Stimulated activated CD8-positive, alpha-beta memory T cell treated with anti-CD3 and anti-CD28 coated beads, Interleukin-7, amount 100 ng/mL, for 48 hours (primary cell): Measurements from ENCODE around the gene AGK.
A peak's percentile ranks its signal among the peaks of the same experiment; 100 is the strongest.

Experiments used
- DNase-seq, 2 donors: peaks; one replicate each; pipeline ENCODE4 v3.0.0-alpha.2; 2020; ENCODE audit warnings: low read depth in 1 of 2; ENCODE audit errors: extremely low read depth in 1 of 2

Gene AGK, protein sequence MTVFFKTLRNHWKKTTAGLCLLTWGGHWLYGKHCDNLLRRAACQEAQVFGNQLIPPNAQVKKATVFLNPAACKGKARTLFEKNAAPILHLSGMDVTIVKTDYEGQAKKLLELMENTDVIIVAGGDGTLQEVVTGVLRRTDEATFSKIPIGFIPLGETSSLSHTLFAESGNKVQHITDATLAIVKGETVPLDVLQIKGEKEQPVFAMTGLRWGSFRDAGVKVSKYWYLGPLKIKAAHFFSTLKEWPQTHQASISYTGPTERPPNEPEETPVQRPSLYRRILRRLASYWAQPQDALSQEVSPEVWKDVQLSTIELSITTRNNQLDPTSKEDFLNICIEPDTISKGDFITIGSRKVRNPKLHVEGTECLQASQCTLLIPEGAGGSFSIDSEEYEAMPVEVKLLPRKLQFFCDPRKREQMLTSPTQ

DNA sequence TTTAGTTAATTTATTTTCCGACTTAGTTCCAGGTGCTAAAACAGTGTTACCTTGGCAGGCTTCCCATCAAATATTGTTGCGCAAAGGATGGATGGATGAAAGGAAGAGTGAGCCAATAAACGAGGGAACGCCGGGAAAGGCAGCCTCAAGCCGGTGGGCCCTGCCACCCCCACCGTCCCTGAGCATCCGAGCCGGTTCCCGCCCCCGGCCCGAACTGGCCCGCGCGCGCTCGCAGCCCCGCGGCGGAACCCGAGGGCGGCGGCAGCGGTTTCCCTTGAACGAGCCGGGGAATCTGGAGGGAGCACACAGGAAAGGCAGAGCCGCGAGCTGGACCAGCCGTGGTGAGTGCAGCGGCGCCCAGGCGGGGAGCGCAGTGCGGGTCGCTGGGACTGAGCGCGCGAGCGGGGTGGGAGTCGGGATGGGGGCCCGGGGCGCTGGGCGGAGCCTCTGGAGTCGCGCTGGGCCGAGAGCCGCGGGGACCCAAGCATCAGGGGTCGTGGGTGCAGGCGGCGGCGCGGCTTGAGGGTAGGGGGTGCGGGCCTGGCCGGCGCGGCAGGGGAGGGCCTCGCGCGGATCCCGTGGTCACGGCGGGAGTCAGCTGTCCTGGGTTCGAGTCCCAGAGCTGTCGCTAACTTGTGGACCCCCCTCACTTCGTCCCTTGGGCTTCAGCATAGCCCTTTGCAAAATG lies at the start of gene AGK:
TSS of gene AGK (plus strand) at position 317 of the 688 bp plus-strand sequence. CDS start 4,057 bp downstream, outside the sequence.
- peak; percentile 64 to 65 for DNase-seq

DNA sequence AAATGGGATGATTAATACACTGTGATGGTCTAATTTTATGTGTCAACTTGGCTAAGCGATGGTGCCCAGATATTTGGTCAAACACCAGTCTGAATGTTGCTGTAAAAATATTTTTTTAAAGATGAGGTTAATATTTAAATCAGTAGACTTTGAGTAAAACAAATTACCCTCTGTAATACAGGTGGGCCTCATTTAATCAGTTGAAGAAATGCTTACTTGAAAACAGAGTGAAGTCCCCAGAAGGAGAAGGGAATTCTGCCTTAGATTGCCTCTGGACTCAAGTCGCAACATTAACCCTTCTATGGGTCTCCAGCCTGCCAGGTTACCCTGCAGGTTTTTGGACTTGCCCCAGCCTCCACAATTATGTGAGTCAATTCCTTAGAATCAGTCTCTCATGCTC lies 49.8 kb upstream of the AGK start:
- DNase-seq, result no peak

DNA sequence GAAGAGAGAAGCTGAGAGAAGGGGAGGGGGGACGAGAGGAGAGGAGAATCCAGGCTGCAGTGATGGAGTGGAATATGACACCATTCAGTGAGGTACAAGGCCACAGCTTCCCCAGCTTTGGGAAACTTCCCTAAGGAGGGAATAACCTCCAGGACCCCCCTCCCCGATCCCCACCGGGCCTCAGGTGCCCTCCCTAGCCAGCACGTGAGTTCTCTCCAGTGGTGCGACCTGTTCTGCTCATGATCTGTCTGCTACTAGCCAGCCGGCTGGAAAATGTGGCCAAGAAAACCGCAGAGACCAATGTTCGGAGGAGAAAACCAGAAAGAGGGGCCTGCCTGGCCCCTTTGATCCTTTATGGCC lies 39.9 kb upstream of the AGK start:
- DNase-seq, result no peak

DNA sequence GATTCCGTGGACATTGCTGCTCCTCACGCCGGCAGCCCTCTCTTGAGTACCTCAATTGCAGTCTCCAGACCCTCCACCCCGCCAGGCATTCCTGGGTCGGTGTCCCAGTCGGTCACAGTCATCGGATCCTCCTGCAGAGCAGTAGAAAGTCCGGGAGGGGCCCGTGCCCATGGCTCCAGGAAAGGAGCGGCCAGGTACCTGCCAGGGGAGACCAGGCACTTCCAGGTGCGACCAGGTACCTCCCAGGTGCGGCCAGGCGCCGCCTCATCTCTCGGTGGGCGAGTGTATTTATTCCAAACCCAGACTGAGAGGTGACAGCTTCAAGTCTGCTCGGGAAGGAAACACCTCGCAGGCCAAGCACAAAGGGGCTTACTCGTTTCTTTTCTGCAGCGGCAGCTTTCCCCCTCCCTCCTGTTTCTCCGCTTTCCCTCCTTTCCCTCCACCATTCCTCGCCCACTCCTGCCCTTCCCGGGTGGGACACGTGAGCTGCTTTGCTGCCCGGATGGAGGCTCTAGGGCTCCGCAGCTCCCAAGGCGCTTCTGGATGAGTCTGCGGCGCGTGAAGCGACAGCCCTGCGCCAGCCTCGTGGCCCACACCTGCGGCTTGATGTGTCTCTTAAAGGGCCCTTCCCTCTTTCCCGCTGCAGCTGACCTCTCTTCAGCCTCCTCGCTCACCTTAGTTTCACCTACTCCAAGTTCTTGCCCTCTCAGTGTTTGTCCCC lies 39.4 kb upstream of the AGK start:
- no peak for DNase-seq

DNA sequence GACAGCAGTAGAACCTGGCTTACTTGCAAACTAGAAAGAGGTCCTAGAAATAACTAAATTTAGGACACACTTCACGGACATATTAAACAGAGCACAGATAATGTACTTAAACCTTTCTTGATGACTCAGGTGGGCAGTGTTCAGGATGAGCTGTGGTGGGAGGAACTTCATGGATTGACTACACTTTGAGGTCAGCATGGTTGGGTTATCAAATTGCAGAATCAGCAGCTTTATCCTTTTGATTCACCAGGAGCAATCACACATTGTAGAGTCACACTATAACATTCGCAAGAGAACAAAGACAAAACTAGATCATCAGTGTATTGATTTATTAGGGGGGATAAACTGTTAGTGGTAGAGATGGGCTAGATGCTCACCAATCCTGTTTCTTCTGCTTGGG lies 38.6 kb upstream of the AGK start:
- DNase-seq, result no peak

DNA sequence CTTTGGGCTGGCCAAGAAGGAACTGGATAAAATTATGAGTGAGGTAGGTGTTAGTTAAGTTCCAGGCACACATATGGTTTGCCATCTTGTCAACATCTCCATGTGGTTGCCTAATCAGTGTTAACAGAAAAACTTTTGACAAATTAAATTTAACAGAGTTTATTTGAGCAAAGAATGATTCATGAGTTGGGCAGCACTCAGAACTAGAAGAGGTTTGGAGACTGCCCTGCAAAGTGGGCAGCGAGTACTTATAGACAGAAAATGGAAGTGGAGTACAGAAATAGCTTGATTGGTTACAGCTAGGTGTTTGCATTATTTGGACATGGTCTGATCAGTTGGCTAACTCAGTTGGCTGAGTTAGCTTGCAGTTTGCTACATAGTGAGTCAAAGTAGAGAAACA lies 37.5 kb upstream of the AGK start:
- DNase-seq, result no peak

DNA sequence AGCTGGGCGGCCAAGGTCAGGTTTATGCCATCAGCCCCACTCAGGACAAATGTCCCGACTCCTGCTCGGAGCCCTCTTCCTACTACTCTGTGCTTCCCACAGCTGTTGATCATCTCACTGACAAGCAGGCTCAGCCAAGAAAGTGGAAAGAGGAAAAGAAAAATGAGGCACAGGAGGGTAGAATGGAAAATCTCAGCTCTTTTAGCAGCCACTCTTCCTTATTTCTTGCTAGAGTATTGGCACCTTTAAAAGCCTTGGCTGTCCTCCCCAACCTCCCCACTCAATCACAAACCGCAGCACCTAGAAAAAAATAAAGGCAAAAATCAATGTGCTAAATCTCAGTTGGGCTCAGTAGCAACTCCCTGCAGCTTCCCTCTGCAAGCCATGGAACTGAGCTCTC lies 35.3 kb upstream of the AGK start:
- DNase-seq, result no peak

DNA sequence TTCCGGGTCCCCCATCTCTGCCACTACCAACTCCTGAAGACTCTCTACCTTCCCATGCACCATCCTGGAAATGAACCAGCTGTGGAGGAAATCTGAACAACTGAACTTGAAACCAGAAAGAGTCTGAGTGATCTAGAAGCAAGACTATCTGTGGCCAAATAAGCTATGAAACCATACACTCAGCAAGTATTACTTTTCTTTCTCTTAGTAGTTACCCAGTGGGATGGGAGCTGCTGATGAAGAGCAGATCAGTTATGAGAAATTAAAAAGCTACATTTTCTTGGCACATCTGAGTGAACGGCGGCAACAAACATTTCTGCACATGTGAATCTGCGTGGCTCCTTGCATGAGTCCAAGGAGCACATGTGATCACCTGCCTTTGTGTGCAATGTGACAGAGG lies 31.6 kb upstream of the AGK start:
- no peak for DNase-seq

DNA sequence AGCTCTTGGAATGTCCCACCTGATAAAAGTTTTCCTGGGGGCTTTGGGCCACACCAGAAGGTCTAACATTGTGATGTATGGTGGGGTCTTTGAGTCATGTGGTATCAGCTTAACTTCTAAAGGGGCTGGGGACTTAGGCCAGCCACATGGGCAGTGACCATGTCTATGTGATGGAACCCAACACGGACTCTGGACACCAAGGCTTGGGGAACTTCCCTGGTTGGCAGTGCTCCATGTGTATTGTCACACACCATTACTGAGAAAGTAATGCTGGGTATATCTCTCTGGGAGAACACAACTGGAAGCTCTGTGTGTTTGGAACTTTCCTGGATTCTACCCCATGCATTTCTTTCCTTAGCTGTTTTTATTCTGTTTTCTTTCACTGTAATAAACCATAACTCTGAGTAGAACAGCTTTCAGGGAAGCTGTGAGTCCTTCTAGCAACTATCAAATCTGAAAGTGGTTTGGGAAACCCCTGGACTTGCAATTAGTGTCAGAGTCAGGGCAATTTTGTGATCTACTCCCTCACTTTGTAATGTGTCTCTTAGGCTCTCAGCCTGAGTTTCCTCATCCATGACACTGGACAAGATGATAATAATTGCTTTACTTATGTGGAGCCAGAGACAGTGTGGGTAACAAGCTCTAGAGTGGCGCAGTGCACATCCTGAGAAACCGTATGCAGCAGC lies 28.4 kb upstream of the AGK start:
- DNase-seq, result no peak

DNA sequence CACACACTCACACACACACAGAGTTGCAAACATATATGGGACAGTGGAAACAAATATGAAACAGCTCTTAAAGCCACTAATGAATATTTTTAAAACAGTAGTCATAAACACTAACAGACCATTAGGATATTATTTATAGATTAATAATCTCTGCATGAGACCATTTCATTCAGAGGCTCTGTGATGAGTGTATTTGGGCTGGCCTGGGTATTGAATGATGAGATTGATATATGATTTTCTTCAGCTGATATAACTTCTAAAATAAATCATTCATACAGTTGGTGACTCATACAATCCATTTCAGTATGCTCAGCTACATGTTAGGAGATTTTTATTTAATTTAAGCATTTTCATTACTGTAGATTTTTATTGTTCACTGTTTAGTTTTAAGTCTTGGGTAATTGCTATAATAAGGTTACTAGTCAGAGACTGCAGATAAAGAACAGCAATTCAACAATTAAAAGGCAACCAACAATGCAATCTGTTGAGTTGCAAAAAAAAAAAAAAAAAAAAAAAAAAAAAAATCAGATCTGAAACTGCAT lies 25.2 kb upstream of the AGK start:
- DNase-seq, result no peak

DNA sequence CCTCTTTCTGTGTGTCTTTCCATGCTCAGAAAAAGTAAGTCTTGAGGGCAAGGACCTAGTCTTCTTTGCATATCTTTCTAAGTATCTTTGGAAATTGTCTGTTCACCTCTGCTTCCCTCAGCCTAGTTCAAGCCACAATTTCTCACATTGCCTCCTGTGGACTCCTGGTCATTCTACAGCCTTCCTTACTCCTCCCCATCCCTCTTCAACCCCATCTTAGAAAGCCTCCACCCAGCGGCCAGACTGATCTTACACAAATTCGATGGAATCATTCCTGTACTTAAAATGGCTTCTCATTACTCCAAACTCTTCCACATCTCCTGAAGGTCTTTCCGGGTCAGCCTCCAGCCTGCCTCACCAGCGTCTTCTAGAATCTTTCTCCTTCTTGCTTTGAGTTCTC lies 24.1 kb upstream of the AGK start:
- no peak for DNase-seq

DNA sequence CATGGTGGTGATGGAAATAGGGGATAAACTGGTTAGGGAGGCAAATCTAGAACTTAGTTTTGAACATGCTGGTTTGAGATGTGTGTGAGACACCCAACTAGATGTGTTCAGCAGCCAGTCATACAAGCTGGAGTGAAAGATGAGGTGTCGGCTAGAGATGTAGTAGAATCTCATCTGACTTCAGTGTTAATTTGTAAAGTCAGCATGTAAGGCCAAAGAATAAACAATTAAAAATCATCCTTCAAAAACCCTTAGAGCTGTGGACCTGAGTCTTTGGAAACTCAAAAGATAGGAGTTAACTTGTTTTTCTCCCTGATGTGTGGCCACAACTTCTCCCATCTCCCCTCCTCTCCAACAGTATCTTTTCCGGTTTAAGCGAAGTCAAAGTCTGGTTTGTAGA lies 22.8 kb upstream of the AGK start:
- no peak for DNase-seq

DNA sequence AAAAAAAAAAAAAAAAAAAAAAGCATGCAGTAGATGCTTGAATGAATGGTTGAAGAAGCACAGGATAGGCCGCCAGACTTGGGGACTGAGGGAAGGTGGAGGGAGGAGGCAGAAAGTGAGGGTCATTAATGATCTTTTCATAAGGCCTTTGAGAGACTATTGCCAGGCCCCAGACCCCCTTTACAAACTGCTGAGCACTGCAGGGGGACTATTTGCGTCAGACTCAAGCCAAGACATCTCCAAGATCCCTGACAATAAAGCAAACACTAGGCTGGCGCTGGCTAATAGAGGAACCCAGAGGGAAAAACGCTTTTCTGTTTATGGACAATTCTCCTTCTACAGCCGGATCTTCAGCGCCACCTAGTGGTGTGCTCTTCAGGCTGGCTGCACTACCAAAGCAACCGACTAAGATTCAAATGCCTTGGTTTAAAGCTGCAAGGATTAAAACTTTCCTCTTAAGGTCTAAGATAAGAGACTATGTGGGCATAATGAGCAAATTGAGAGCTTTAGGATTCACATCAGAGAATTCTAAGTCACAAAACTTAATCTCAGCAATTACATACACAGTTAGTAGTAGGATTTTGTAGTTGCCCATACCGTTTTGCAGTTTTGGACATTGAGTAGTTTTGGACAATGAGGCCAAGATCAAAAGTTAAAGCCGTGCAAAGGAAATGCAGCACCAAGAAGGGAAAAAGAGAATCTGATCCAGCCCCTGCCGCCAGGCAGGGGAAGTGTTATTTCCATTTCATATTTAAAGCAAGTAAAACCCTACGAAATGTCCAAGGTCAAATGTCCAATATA lies 17.9 kb upstream of the AGK start:
- no peak for DNase-seq

DNA sequence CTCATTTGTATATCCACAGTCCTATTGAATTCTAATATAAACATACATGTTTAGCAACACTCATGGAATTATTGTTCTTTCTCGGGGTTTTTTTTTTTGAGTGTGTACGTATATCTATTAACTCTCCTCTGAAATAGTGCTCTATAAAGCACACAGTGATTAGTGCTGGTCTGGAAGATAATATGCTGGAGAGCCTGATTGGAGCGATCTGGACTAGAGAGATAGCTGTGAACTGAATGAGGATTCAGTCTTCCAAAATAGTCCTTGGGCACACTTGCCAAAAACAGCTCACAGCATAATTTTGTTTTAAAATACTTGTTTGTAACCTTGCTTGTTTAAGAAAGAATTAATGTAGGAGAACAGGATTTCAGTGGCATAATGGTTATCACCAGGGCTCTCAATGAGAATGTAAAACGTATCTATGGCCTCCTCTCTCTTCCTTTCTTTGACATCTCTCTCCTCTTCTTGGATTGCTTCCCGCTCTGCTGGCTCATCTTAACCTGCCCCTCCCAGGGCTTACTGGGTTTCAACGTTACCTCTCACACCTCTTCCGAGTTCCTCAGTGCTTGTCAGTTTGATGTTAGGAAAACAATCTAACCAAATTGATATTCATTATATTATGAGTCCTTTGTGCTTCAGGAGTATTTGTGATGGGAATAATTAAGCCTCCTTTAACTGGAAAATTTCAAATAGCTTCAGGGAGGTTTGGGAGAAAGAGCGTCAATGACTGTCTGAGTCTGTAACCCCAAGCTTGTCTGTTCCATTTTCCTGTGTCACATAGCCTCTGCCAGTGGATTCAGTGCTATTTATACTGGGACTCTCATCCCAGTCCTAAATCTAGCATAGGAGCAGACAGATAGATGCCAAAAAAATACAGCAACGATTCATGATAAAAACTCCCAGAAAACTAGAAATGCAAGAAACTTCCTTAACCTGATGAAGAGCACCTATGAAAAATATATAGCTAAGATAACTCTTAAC lies 16.2 kb upstream of the AGK start:
- DNase-seq, result no peak

DNA sequence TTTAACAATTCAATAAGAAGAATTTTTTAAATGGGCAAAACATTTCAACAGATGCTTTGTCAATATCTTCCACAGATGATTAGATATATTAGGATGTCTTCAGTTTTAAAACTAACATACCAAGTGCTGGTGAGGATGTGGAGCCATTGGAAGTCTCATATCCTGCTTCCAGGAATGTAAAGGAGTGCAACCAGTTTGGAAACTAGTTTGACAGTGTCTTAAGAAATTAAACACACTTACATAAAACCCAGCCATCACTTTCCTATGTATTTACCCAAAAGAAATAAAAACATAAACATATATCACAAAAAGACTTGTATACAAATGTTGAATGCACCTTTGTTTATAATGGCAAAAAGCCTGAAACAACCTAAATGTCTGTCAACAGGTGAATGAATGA lies 13.3 kb upstream of the AGK start:
- no peak for DNase-seq

DNA sequence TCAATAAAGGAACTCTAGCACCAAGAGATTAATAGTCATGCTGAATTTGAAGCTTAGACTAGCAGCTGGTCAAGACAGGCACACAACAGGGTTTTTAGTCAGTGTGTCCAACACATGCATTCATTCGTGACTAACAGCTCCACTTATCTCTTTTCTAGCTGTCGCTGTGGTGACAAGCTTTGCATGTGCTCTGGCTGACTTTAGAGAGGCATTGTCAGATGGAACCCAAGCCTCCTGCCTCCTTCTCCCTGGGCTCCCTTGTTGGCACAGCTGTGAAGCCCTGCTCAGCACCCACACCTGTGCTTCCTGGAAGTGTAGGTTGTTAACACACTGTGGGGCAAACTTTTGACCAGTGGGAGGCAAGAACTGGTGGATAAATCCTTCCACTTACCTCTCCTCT lies 9.8 kb upstream of the AGK start:
- no peak for DNase-seq

DNA sequence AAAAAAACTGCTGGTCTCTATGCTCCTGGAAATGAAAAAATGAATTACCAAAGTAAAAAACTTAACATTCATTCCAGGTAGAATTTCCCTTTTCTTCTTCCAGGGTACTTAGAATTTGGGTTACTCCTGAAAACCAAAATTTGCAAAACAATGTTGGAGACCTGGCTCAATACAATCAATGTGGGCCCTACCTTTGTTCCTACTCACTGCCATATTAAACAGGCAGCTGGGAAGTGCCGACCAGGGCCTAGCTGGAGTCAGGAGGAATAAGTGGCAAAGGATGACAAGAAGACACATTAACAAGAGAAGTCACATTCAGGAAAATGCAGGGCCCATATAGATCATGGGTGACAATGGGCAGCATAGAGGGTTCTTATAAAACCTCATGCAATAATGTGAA lies 6.4 kb upstream of the AGK start:
- DNase-seq, result no peak

DNA sequence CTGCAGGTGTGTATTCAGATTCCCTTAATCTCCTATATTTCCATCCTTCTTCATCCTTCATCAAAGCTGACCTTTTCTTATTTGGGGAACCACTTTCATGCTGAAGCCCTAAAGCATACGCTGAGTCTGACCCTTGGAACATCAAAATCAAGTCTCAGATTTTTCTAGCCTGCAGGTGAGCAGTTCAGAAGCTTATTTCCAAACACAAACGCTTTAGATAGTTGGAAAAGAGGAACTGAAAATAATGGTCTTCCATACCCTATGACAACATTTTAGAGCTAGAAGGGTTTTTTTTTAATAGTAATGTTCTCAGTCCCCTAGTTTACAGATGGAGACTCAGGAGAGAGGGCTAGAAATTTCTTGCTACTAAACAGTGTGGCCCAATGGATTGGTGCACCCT lies 1.6 kb upstream of the AGK start:
- DNase-seq, result no peak
